Dermis blood vessel endothelial cell (primary cell): ENCODE data around the gene DNHD1. TPM values are rescaled to one million over a fixed set of nuclear protein-coding genes. Genes with fewer than 3 reads are reported as not detected.
A peak's percentile ranks its signal among the peaks of the same experiment; 100 is the strongest.

Experiments
- DNase-seq: peaks from one replicate; pipeline ENCODE4 v3.0.0; 2010
- total RNA-seq: library from RNA; depleted of rRNA; stranded (reverse); fragments of >200 nt; gene quantifications from 2 replicates; pipeline ENCODE4 v1.2.3, GENCODE V29; 2014

The DNHD1 gene
- total RNA-seq, 1 donor from 2014 or later: 5.1 TPM

- no peak for DNase-seq
Observed at GRCh38 chr11:6594142-6594768, 97.2 kb downstream of the DNHD1 start.

- DNase-seq: no peak
Observed at GRCh38 chr11:6596239-6596877, 99.3 kb downstream of the DNHD1 start.

GRCh38 chr11:6598555-6598954, 101.5 kb downstream of the DNHD1 start:
- DNase-seq: no peak

DNA sequence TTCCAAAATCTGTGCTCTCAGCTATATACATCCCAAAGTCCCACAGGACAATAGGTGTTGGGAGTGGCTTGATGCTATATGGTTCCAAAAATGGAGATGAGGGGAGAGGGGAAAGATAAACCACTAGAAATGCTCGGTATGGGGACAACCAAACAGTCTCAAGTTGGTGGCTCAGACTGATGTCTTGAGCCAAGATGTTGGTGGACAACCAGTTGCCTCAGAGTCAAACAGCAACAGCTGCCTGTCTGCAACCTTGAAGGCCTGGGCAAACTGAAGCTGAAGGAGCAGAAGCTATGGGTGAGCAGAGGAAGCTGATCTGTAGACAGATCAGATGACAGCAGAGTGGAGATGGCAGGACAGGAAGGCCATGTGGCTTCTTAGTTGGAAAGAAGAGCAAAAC, 102.4 kb downstream of the DNHD1 start:
- DNase-seq: no peak

DNA sequence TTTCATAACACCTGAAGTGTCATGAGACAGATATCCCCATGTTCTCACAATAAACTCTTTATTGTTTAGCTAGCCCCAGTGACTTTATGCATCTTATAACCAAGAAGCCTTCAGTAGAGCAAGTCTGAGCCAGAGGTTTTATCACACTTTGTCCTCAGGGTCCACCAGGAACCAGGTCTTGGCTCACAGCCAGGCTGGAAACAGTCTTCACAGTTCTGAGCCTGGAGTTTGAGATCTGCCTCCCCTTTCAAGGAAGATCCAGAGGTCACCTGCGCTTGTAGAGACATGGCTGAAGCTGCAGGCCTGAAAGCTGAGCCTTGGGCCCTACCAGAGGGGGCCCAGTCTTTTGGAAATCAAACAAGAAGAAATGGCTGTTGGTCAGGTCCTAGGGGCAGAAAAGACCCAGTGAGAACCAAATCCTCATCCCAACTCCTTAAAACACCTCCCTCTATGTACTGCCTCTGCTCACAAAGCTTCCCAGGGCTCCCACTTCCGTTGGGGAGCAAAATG, 102.9 kb downstream of the DNHD1 start:
- DNase-seq: no peak

DNA sequence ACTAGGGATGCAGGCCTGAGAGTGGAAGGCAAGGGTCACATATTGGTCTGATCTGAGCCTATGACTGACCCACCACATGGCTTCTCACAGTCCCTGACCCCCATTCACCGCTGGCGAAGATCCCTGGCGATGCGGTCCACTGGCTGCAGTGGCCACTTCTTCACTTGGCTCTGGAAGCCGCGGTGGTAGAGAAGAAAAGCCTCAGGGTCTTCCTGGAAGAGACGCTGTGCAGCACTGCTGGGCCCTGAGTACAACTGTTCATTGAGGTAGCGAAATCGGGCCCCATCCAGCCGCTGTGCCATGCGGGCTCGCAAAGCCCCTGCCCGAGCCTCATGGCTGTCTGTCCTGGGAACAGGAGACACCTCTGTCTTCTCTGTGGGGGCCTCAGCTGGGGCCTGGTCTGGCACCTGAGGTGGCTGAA, 104.0 kb downstream of the DNHD1 start:
- DNase-seq: no peak

DNA sequence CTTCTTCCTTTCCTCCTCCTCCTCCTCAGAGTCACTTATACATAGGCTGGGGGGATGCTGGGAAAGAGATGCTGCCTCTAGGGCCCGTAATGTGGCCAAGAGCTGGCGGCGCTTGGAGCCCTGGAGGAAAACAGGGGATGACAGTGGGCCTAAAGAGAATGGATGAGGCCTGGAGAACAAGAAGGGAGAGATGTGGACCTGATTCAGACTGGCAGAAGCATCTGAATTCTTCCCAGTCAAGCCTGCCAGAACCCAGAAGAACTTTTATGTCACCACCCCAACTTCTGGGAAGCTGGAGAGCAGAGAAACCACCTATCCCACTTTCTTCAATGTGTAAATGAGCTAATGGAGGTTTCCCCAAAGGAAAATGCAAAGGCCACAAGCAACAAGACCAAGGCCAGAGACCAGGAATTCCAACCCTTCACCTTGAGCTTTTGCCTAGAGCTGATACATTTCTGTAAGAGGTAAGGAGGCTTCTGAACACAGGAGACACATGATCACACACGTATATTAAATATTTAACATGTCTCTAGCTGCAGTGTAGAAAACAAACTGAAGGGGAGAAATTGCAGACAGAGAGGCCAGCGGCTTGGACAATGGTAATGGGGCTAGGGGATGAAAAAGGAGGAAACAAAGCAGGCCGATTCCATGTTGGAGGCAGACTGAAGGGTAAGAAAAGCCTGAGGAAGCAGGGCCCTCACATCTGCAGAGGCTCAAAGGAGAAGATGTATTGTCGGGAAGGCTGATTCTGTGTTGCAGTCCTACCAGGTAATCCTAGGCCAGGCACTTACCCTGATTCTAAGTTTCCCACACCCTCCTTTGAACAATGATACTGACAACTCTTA, 105.2 kb downstream of the DNHD1 start:
- DNase-seq: no peak

DNA sequence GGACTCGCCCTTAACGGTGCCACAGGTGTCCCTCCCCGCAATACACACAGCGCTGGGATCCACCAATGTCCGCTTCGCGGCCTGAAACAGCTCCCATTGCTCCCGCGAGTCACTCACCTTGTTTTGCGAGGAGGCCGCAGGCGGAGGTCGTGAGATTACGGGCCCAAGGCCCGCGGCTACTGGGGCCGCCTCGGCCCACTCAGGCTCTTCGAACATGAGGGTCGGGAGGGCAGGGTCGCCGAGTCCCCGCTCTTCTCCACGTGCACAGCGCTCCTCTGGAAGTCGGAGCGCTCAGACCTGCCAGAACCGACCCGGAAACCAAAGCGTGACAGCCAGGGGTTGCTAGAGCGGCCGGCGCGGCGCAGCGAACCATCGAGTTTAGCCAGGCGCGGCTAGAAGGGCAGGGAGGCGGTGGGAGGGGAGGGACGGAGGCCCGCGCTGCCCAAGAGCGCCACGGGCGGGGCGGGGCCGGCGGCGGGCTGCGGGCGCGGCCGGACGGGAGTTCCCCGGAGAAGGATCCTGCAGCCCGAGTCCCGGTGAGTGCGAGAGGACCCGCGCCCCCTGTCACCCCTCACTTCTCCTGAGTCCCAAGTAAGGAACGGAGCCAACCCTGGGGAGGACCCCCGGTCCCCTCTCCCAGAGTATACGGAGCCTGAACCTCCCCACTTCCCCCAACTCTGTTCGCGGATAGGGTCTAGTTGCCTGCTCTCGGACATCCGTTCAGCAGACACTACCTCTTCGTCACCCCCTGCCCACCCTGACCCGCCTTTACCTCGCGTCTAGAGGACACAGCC, 106.4 kb downstream of the DNHD1 start, which contains the start of the genes ILK and RRP8:
Gene ILK, plus strand, starts transcription at position 488 of the 794 bp plus-strand sequence. CDS start 498 bp downstream, outside the sequence.
Gene RRP8, minus strand, starts transcription at position 330 of the 794 bp plus-strand sequence. Its CDS starts 114 bp downstream, at position 216.
- DNase-seq: peak; percentile 95

DNA sequence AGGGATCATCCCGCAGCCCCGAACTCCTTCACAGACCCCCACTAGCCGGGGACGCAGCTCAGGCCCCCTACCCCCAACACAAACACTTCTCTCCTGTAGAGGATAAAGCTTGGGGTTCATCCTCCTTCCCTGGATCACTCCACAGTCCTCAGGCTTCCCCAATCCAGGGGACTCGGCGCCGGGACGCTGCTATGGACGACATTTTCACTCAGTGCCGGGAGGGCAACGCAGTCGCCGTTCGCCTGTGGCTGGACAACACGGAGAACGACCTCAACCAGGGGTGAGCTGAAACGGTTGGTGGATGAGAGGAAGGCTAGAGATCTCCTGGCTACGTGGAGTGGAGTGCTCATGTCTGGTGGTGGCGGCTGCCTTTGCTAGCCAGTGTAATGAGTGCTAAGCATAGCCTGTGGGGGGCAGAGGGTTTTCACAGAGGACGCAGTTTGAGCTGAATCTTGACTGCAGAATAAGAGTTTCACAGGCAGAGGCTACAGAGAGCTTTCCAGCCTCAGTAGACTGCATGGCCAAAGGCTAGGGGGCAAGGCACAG, 107.1 kb downstream of the DNHD1 start:
- peak; percentile 77 for DNase-seq

DNA sequence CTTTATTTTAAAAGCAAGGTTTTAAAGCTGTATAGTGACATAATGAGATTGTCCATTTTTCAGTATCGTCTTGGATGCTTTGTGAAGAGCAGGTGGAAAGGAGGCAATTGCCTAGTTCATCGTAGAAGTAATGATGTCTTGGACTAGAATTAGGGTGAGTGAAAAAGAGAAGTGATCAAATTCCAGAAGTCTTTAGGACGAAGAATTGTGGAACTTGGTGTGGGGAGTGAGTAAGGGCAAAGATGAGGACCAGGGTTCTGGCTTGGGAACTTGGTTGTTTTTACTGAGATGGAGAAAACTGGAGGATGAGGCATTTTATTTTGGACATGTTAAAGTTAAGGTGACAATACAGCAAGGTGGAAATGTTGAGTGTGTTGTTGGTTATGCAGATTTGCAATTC, 107.7 kb downstream of the DNHD1 start:
- no peak for DNase-seq

DNA sequence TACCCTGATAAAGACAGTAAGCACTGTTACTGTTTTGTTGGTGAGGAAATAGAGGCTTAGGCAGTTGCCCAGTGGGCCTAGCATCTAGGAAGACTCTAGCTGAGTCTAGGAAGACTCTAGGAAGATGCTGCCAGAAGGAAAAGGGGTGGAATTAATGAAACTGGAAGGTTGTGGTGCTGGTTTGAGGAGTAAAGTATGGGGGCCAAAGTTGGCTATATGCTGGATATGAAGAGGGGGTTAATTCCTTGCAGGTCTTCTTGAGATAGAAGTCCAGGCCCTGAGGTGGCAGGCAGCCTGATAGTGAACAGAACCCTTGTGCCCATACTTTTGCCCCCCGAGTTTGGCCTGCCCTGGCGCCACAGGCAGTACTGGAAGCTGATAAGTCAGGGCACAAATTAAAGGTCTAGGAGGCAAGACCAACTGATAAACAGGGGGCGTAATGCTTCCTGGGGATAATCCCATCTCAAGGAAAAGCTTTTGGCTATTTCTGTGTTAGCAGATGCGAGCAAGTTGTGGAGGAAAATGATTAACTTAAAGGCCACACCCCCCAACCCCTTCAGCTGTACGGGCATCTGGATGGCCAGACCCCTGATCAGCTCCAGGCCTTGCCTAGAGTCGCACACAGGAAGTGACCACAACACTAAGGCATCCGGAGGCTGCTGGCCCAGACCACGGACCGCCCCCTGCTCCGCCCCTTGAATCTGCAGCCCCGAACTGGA, 109.5 kb downstream of the DNHD1 start:
- peak; percentile 97 for DNase-seq

DNA sequence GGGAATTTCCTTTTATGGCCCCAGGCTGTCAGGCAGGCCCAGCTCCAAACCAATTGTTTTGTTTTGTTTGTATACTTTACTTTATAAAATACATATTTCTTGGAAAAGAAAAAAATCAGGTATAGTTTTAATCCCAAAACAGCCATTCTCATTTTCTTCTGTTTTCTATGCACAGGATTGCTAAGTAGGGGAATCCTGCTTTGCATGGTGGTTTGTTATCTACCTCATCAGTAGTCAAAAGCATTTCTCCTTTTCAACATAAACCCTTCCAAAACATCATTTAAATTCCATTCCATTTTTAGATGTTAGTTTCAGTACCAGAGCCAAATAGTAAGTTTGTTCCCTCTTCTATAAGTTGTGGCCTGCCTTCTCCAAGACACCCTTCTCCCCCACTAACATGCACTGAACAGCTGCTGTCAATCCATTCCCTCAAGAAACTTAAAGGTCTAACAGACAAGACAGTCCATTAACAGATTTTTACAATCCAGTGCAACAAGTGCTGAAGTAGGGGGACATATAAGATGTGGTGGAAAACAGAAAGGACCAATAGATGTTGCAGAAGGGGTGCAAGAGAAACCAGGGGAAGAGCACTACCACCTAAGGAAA, 110.2 kb downstream of the DNHD1 start:
- DNase-seq: no peak

- DNase-seq: no peak
Observed at GRCh38 chr11:6608011-6608410, 110.9 kb downstream of the DNHD1 start.

- DNase-seq: no peak
Observed at GRCh38 chr11:6608726-6609501, 111.8 kb downstream of the DNHD1 start.

- DNase-seq: no peak
Observed at GRCh38 chr11:6609502-6610015, 112.5 kb downstream of the DNHD1 start.

- no peak for DNase-seq
Observed at GRCh38 chr11:6610591-6610990, 113.5 kb downstream of the DNHD1 start.

GRCh38 chr11:6611092-6611962, 114.2 kb downstream of the DNHD1 start:
- DNase-seq: peak; percentile 59

DNA sequence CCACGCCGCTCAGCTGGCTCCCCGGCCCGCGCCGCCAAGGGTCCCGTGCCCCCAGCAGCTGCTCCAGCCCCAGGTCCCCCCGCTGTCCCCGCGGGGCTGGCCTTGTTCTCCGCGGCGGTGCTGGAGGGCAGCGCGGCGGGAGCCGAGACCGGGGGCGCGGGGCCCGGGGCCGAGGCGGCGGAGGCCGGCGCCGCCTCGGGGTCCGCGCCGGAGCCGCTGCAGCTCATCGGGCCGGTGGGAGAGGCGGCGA, 114.8 kb downstream of the DNHD1 start:
- DNase-seq: no peak
